Raji (cell line): Measurements from ENCODE around the gene GLB1L3.

Experiments
- POLR2A ChIP-seq: IDR thresholded peaks from 2 replicates; pipeline ENCODE4 v1.6.1; 2011; ENCODE audit warnings: low read depth, low read length, control low read depth; ENCODE audit not compliant: insufficient read depth

Gene GLB1L3

DNA sequence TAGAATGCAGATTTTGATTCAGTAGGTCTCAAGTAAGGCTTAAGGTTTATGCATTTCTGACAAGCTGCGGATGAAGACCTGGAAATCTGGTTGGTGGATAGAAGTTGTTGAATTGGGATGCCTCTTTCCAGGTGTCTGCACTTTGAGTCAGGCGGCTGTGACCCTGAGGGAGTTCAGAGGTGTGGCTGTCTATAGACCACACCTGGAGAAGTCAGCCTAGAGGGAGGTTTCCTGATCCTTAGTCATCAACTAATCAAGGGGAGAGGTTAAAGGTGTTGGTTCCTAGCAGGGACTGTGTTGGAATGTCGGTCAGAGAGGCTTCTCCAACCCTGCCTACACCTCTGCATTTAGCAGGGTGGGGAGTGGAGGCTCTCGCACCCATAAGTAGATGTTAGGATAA lies 63.6 kb downstream of the GLB1L3 start:
- no peak for TF ChIP-seq POLR2A

DNA sequence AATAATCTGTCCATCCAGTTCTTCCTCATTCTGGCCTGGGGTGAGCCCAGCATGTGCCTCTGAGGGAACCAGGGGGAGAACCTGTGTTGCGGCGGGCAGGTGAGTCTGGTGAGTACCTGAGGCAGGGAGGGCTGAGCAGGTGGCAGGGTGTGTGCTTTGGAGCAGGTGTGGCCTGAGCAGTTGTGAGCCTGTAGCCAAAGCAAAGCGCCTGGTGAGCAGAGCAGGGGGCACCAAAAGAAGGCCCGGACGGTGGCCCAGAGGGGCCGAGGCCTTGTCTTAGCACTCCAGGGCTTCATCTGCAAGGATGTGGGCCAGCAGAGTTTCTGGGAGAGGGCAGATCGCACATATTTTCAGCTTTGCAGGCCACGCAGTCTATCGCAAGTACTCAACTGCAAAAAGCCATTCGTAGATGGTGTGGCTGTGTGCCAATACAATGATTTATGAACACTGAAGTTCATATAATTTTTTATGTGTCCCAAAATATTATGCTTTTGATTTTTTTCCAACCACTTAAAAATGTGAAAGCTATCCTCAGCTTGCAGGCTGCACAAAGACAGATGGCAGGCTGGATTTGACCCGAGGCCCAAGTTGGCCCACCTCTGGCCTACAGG lies 64.3 kb downstream of the GLB1L3 start:
- TF ChIP-seq POLR2A, result no peak

DNA sequence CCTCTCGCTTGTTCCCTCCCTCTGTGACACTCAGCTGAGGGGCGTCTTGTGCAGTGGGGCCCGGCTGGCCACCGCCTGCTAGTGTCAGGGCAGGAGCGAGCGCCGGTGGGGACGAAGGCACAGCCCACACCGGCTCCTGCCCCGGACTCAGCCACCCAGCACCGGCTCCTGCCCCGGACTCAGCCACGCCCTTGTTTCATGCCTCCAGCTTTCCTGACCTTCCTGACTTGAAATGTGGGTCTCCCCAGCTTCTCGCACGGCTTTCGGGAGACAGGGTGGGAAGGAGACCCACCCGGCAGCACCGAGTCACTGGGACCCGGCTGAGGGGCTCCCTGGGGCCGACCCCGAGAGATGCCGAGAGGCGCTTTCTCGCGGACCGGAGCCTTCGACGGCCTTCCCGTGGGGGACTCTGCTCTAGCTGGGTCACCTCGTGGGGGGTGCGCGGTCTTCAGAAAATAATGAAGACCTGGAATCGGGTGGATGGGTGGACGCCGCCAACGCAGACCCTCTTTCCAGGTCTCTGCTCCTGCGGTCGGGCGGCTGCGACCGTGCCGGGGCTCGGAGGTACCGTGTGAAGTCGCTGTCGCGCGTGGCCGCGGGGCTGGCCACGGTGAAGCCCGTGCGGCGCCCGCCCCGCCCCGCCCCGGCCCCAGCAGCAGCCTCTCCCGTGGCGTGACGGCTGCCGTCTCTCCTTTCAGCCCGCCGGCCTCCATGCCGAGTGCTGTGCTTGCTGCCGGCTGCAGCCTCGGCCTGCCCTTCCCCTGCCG lies 65.8 kb downstream of the GLB1L3 start:
- no peak for TF ChIP-seq POLR2A

DNA sequence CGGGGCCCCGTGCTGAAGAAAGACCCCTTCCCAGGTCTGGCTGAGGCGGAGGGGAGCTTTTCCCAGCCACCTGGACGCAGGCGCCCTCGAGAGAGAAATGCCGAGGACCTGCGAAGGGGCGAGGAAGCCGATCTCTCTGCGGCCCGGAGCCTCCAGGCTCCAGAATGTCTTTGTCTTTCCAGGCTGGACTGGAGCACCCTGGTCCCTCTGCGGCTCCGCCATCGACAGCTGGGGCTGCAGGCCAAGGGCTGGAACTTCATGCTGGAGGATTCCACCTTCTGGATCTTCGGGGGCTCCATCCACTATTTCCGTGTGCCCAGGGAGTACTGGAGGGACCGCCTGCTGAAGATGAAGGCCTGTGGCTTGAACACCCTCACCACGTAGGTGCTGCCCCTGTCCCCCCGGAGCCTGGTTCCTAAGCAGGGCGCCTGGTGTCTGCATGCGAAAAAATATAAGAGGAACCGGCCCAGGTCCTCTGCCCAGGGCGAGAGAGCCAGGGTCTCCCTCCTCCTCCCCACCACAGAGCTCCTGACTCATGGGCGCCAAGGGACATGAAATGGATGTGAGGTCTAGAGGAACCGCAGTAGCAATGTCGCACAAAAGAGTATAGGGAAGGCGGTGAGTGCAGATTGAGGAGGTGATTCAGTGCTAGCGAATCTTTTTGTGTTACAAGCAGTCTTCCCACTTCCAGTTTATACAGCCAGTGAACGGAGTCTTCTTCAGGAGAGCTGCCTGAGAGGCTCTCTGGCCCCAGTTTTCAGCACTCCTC lies 66.6 kb downstream of the GLB1L3 start:
- TF ChIP-seq POLR2A, result no peak

DNA sequence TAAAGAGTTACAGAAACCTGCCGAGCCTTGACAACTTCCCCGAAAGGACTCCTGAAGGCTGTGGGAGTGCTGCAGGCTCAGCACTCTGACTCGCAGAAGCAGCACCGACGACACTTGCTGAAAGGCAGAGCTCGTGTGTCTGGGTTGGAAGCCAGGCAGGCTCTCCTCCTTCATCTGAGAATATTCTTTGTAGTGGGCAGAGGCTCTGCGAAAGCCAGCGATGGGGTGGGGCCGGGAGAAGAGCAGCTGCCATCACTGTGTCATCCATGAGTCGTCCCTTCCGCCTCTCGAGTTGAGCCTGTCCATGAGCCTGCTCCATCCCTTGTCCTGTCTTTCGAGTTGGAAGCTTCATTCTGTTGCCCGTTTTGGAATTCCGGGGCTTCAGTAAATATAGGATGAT lies 67.5 kb downstream of the GLB1L3 start:
- TF ChIP-seq POLR2A, result no peak

DNA sequence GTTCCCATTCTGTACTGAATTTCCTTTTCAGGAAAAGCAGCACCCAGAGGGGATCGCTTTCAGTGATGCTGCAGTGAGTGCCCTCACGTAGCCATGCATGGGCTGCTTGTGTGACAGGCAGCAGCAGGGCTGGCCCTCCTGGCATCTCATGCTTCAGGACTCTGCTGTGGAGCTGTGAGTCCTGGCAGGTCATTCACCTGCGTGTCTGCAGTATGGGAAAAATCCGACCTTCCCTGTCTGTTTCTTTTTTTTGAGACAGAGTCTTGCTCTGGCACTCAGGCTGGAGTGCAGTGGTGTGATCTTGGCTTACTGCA lies 69.0 kb downstream of the GLB1L3 start:
- TF ChIP-seq POLR2A, result no peak

DNA sequence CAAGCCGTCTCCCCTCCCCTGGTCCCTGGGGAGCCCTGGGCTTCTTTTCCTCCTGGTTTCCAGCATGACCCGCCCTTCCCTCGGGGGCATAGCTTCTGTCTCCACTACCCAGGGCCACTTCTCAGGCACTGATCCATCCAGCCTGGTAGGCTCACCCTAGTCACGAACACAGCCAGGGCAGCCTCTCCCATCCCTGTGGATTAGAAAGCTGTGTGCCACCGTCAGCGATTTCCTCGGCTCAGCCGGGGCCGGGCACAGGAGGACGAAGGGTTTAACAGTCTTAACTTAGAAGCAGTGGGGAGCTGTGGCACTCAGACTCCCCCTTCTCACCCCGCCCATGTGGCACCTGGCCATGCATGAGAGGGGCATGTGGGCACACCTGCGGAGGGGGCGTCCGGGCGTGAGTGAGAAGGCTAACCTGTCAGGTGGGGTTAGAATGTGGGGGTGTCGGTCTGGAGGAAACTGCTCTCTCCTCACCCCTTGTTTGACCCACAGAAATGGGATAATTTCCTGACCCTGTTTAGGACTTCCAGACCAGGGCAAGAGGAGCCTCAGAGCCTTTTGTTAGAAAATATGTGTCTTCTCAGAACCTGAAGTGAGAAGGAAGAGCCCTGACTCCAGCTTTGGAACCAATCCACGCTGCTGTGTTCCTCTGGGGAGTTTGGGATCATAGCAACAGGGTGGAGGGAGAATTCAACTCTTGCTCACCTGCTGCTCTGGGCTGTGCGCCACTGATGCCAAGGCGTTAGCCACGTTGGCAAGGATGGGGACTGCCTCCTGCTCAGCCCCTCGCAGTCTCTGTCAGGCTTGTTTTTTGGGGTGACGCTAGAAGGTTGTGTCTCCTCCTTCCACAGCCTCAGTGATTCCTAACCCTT lies 70.2 kb downstream of the GLB1L3 start:
- no peak for TF ChIP-seq POLR2A

DNA sequence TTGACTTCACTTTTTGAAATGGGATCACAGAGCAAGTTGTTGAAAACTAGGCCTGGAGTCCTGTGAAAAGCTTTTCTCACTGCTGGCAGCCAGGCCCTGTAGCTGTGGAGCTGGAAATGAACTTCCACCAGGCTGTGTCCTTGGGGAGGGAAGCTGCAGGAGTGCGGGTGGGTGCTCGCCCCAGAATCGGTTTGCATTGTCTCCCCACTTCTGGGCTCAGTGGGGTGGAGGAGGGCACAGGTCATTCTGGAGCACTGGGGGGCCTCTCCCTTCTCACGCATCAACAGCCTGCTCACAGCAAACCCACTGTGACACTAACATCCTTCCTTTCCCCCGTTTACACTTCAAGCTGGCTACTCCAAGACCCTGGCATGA lies 70.8 kb downstream of the GLB1L3 start:
- TF ChIP-seq POLR2A, result no peak

DNA sequence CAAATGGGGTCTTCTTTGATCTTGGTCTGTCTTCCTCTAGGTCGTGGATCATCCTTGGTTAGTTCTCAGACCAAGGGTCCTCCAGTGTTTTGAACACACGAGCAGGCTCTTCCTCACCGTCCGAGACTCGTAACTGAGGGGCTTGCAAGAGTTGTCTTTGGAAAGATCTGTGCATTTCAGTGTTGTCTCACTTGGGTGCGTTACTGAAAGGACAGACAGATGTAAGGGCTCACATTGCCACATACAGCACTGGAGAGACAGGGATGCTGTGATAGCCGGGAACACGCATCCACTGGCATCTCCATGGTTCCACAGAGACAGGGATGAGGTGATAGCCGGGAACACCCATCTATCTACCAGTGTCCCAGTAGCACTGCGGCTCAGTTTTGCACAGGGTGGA lies 71.3 kb downstream of the GLB1L3 start:
- no peak for TF ChIP-seq POLR2A

DNA sequence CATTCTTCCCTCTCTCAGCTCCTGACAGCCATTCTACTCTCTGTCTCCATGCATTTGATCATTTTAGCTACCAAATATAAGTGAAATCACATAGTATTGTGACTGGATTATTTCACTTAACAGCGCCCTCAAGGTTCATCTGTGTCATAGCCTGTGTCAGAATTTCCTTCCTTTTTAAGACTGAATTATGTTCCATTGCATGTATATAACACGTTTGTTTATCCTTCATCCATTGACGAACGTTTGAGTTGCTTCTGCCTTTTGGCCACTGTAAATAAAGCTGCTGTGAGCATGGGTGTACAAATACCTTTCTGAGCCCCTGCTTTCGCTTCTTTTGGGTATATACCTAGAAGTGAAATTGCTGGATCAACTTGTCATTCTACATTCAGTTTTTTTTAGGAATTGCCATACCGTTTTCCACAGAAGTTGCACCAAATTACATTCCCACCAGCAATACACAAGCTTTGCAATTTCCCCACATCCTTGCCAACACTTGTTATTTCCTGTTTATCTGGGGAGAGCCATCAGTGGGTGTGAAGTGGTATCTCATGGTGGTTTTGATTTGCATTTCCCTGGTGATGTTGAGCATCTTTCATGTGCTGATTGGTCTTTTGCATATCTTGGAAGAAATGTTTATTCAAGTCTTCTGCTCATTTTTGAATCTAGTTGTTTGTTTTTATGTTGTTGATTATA lies 73.1 kb downstream of the GLB1L3 start:
- no peak for TF ChIP-seq POLR2A

DNA sequence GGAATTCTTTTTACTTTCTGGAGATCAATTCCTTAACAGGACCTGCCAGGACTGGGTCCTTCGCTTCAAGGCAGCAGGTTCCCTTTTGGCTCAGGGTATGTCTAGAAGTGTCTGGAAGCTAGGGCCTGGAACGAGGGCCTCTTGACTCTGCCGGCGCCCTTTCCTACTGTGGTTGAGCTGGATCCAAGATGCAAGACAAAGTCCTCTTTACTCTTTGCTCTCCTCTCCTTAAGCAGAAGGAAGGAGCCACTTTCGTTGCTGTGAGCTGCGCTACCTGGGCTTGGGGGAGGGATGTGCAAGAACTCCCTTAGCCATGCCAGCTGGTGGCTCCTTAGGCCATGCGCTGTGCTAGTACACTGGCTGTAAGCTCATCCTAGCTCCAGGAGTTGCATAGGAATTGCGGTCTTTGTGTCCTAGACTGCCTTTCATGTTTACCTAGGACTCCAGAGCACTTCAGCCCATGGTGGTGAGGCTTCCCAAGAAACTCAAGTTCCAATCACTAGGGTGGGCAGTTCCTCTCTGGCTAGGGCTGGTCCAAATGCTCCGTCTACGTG lies 73.7 kb downstream of the GLB1L3 start:
- TF ChIP-seq POLR2A, result no peak

DNA sequence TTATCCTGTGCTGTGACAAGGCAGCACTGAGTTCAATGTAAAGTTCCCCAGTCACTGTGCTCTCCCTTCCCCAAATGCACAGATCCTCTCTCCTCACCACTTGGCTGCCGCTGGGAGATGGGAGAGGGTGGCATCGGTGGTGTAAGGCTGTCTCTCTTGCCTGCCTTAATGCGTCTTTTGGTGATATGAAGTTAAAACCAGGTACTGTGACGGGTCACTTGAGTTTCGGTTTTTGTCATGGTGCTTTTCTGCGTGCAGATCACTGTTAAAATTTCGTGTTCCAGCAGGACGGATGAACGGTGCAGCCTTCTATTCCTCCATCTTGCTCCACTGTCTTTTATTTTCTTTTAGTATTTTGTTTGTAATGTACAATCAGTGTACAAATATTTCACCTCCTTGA lies 74.2 kb downstream of the GLB1L3 start:
- TF ChIP-seq POLR2A, result no peak

DNA sequence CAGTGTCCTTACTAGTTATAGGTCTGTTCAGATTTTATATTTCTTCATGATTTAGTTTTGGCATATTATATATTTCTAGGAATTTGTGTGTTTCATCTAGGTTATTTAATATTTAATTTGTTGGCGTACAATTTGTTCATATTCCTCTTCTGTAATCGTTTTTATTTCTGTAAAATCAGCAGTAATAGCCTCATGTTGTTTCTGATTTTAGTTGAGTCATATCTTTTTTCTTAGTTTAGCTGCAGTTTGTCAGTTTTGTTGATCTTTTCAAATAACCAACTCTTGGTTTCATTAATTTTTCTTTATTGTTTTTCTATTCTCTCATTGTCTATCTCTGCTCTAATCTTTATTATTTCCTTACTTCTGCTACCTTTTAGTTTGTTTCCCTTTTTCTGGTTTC lies 75.9 kb downstream of the GLB1L3 start:
- TF ChIP-seq POLR2A, result no peak

DNA sequence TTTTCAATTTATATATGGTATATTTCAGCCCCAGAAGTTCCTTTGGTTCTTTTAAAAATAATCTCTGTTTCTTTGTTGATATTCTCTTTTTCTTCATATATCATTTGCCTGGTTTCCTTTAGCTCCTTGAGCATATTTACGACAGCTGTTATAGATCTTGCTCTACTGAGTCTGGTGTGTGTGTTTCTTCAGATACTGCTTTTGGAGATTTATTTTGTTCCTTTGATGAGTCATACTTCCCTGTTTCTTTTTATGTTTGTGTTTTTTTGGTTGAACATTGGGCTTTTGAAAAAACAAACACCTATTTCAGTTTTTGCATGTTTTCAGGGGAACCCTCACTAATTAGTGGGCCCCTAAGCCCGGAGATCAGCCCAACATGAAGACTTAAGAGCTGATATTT lies 79.0 kb downstream of the GLB1L3 start:
- TF ChIP-seq POLR2A, result no peak
